Measurements from ENCODE around the gene NAV1.
"Not testable (repeated sequence)": the region's sequence is repeated elsewhere in the genome, so short reads cannot be mapped to it uniquely, and the experiment has no call there.

The NAV1 gene

DNA sequence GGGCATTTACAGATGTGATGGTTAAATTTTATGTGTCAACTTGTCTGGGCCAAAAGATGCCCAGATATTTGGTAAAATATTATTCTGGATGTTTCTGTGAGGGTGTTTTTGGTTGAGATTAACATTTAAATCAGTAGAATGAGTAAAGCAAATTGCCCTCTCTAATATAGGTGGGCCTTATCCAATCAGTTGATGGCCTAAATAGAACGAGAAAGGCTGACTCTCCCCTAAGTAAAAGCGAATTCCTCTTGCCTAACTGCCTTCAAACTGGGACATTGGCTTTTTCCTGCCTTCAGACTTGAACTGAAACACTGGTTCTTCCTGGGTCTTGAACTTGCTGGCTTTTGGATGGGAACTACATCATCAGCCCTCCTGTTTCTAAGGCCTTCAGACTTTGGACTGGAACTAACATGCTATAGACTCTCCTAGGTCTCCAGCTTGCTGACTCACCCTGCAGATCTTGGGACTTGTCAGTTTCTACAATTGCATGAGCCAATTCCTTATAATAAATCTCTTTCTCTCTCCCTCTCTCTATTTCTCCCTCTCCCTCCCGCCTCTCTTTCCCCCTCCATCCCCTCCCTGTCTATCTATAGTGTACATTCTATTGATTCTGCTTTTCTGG, 10.2 kb upstream of the NAV1 start:
- no peak for DNase-seq (ENCODE audit: low spot score)

DNA sequence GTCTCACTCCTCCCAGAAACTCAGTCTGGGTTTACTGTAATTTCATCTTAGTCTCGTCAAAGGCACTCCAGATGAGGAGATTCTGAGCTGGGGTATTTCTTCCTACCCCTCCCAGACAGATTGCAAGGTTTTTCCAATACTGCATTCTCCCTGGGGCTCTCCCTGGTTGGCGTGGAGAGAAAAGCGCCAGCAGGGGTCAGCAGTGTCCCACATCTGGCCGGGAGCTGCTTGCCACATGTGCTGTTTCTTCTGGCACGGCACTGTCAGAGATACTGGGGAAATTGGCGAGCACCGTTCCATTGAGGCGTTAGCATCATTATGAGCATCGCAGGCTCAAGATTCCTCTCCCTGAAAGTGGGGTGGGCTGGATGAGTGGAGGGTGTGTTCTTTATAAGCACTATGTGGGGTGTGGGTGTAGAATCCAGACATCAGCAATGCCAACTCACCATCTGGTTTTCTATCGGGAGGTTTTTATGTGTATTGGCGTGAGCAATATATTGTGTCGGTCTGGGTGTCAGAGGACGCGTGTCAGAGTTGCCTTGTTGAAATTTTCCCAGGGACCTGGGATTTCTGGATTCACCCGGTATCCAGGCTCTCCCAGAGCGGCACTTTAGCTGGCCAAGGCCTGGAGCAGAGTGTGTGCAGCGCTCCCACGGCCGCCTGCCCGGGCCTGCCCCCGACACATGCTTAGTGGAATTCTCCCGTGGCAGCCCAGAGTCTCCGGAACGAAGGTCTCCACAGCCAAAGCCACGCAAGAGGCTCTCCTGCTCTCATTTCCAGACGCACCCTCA, 8.0 kb upstream of the NAV1 start:
- peak; percentile 94 for DNase-seq (ENCODE audit: low spot score)

DNA sequence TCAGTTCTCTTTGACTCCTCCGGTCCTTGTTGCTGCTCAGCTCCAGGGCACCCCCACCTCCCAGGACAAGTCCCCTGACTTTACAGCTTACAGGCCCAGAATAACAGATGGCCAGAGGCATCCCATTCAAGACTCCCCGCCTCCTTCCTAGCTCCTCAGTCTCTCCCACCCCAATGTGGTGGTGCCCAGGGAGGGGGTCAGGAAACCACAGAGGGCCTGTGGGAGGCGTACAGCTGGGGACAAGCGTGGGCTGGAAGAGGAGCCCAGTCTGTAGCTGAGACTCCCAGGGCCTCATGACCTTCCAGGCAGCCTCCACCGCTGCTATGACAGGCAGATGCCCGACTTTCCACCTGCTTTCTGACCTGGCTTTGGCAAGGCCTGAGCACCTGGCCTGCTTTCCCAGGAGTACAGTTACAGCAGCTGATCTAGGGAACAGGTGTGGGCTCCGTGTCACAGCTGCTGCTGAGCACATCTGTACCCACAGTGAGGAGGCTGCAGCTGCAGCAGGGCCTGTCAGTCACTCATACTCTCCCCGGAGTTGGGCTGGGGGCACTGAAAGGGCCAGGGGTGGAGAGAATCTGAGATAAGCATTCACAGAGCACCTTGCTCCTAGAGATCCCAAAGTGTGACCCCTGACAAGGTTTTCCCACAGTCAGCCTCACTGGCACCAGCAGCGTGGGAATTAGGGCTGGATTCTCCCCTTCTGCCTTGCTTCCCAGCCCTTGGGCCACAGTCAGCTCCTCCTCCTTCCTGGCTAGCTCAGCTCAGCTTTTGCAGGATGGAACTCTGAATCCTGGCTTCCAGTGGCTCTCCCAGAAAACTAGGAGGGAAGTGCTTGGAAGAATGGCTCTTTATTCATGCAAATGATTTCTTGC, 7.1 kb upstream of the NAV1 start:
- DNase-seq (ENCODE audit: low spot score), result peak; percentile 82

DNA sequence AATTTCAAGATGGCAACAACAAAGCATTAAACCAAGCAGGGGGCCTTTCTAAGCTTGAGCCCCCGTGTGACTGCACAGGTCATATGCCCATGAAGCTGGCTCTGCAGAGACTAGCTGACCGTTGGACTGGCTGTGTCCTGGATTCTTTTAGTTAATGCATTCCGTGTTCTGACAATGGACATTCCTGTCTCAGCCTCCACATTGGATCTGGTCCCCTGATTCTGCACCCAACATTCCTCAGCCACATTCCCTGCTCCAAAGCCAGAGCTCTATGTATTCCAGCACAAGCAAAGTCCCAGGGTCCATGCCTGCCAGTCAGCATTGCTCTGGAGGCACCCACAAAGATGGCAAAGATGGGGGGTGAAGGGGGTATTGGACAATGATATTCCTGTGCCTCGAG, 5.1 kb upstream of the NAV1 start:
- DNase-seq (ENCODE audit: low spot score), result no peak

DNA sequence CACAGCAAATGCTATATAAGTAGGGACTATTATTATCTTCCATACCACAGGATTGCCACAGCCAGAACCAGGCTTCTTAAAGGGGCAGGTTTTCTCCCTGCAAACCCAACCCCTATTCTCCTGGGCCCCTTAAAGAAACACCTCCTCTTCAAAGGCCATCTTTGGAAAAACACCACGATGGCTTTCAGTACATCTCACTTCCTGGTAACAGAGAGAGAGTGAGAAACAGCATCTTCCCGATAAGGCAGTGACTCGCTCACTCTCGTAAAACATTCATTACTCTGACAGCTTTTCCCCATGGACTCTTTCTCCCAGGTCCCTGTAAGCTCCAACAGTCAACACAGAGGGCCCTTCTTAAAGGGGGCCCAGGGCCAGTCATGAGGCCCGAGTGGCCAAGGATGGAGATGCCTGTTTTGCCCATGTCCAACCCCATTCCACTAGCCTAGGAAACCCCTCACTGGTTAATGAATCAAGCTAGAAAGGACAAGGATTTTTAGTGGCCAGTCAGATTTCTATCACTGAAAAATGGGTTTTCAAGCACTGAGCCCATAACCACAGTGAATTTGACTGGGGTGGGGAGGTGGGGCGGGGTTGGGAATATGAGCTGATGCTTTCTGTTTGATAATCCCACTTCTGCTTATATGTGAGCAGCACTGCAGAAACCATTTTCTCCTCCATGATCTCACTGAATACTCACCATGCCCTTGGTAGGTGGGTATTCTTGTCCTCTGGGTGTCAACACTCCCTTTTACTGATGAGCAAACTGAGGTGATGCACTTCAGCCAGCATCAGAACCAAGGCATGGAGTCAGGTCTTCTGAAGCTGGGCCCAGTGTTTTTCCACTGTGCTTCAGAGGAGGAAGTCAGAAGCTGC, 3.6 kb upstream of the NAV1 start:
- DNase-seq (ENCODE audit: low spot score), result no peak

DNA sequence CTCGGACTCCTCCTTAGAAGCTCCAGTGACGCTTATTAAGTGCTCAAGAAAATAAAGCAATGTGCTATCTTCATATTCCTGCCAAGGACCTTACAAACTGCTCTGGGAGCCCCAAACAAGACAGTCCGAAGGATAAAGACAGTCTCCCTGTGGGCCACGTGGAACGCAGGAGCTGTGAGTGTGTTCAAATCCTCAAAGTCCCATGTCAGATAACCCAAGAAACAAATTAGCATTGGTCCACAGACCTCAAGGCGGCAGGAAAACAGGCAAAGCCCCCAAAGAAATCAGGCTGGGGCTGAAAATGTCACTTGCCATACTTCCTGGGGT, 3.0 kb upstream of the NAV1 start:
- DNase-seq (ENCODE audit: low spot score), result no peak

DNA sequence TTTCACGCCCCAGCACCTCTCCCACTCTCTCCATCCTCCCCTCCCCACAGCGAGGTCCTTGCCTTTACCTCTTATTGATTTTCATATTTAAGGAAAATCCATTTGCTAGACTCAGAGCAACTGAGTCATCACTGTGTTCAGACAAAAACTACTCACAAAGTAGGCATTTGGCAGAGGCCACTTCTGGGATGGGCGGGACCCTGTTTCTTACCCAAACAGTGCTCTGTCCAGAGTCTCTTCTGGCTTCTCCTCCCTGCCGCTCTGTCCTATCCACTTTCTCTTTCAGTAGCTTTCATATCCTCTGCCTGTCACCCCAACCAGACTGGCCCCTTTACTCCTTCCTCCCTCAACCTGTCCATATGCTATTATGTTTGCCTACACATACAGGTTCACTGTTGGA, 2.4 kb upstream of the NAV1 start:
- no peak for DNase-seq (ENCODE audit: low spot score)

DNA sequence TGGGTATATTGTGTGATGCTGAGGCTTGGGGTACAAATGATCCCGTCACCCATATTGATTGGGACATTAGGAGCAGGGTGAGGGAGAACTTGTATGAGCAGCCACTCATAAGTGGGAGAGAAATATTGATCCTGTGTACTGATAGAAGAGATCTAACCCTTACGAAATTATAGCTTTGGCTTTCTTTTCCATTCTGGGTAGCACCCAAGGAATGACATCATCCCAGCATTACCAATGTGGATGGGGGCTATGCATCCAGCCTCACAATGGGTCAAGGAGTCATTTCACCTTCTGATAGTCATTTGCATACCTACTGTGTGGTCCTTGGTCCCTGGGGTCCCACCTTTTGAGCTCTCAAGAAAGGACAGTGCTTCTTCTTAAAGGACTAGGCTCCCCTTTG, 1.9 kb upstream of the NAV1 start:
- no peak for DNase-seq (ENCODE audit: low spot score)

DNA sequence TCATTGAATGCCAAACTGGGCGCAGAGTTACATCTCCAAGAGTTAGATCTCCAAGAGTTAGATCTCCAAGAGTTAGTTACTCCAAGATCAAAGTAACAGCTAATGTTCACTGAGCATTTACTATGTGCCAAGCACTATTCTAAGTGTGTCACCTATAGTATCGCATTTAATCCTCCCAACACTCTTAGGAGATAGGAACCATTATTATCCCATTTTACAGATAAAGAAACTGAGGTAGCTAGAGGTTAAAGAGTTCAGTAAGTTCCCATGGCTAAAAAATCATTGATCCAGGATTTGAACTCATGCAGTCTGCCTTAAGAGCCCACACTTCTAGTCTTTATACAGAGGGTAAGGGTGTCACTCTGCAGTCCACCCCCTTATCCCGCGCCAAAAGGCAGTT, 1.5 kb upstream of the NAV1 start:
- no peak for DNase-seq (ENCODE audit: low spot score)

DNA sequence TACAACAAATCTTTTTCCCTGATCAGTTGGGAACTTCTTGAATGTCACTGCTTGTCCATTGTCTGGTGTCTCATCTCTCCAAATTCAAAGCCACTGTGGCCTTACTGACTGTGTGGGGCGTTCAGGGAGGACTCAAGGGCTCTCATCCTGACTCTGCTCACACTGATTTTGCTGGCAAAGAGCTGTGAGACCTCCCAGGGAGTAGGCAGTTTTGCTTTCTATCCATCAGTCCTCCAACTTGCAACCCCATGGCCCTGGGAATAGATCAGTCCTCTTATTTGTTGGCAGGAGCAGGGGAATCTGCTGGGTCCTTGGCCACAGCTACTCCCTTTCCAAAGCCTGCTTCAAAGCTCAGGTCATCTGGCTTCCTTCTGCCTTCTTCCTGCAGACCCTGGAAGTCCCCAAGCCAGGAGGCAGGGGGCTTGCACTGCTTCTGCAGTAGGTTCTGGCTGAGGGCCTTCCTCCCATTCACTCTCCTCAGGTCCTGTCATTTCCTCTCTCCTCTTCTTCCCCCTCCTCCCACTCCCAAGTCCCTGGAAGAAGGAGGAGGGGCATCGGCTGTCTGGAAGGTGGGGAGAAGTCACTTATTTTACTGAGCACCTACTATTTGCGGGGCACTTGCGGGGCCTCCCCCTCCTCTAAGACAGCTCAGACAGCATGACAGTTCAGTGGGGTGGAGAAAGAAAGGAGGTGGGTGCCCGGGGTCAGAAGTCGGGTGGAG, 876 bp upstream of the NAV1 start:
- DNase-seq (ENCODE audit: low spot score), result no peak

DNA sequence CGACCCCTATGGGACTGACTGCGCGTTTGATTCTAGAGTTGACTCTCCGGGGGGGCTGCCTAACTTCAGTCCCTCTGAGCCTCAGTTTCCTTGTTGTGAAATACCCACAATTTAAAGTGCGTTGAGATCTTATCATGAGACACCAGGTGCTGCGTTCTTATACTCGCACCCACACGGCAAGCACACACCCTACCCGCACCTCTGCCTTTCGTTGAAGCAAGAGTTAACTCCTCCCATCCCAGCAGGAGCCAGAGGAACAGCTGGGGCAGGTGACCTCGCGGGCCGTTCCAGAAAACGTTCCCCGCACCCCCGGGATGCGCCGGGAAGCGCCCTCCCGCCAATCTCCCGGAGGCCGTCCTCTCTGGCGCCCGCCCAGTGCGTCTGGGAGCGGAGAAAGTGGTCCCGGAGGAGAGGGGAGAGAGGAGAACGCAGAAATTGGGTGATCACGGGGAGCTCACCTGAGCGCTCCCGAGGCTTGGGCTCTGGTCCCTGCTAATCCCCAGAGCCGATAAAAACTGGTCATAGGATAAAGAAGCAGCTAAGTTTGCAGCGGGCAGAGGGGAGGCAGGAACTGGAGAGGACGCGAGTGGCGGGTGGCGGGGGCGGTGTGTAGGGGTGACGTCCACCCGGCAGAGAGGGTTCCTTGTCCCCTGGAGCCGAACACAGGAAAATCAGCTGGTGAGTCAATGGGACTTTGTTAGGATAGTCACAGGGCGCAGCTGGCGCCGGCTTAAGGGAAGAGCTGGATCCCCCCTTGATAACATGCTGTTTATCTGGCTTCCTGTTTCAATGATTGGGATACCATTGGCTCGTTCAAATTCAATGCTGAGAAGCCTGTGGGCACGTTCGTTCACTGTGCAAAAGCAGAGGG, 869 bp downstream of the NAV1 start:
- no peak for DNase-seq (ENCODE audit: low spot score)

DNA sequence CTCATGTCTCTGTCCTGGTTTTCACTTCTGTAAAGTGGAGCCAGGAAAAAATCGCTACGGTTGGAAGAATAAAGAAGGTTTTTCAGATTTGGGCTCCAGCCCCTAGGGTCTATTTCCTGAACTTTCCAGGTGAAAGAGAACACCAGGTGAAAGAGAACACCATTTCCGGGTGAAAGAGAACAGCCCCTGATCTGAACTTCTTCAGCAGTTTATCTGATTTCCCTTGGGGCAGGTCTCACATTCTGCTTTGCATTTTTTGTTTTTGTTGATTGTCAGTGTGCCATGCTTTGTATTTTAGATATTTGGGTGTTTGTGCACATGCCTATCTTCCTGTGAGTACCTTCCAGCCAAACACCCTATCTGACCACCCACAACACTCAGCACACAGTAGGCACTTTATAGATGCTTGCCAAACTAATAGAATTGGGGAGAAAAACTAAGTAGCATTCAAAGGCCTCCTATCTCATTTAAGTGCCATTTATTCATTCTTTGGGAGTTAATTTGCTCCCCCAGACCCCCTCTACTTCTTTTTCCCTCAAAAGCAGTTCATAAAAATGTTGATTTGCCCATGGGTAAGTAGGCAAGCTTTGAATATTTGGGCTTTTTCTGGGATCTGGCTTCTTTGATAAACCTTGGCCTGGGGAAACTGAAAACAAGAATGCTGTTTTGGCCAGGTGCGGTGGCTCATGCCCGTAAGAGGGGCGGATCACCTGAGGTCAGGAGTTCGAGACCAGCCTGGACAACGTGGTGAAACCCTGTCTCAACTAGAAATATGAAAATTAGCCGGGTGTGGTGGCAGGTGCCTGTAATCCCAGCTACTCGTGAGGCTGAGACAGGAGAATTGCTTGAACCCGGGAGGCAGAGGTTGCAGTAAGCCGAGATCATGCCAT, 2.2 kb downstream of the NAV1 start:
- DNase-seq (ENCODE audit: low spot score), result no peak

DNA sequence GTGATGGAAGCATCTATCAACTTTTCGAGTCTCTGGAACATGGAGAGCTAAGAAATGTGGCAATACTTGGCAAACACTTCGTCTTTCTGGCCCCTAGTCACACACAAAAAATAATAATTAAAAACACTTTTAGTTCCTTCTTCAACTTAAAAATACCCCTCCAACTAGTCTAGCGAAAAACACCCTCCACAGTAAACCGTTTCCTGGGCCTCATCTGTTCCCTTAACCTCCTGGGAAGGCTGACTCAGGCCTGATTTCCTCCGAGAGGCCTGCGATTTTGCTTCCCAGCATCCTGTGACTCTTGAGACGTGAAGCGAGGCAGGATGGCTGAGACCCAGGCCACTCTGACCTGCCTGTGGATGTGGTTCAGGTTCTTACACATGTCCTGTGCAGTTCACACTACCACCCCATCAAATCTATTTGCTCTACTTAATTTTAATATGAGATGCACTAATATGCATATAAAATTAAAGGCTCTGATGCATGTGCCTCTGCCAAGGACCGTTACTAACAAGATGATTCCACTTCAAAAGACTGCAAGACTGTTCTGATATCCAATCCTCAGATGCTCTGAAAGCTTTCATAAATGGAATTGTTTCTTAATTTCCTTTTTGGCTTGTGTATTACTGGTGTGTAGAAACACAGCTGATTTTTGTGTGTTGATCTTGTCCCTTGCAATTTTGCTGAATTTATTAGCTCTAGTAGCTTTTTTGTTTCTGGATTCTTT, 3.5 kb downstream of the NAV1 start:
- no peak for DNase-seq (ENCODE audit: low spot score)

DNA sequence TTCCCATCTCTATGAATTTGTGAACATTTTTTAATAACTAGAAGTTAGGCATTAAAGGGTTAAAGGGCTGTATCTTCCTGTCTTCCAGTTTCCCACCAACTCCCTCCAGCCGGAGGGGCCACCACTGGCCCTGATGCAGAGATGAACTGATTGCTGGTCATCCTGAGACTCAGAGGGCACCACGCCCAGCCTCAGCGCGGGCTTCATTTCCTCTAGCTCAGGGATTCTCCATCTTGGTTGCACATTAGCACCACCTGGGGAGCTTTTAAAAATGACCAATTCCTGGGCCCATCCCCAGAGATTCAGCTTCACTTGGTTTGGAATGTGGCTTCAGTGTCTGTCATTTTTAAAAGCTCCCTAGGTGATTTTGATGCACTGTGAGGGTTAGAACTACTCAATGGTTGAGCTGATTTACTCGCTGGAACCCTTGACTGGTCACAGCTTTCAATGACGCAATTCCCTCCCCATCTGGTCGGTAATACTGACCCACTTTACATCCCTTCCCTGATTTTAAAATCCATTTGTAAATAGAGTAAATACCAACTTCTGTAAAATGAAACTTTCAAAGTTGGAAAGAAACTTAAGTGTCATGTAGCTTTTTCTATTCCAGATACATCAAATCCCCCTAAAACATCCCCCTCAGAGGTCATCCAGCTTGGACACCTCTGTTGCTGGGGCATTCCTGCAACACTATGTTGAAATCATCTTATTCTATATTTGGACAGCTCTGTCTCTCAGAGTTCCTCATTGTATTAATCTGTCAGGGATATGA, 5.1 kb downstream of the NAV1 start:
- DNase-seq (ENCODE audit: low spot score), result no peak

DNA sequence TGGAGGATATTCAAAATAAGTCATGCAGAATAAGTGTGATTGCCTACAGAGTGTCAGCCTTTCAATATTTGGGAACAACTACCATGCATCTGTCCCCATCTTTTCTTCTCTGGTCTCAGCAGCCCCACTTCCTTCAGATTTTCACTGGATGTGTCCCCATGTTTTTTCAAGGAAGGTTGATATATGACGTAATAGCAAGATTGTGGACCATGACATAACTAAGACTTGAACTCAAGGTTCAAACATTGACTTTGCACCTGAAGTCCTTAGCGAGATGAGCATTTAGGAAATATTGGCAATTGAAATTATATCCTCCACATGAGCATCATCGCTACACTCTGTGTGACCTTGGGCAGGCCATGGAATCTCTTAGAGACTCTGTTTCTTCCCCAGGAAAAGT, 5.8 kb downstream of the NAV1 start:
- no peak for DNase-seq (ENCODE audit: low spot score)

DNA sequence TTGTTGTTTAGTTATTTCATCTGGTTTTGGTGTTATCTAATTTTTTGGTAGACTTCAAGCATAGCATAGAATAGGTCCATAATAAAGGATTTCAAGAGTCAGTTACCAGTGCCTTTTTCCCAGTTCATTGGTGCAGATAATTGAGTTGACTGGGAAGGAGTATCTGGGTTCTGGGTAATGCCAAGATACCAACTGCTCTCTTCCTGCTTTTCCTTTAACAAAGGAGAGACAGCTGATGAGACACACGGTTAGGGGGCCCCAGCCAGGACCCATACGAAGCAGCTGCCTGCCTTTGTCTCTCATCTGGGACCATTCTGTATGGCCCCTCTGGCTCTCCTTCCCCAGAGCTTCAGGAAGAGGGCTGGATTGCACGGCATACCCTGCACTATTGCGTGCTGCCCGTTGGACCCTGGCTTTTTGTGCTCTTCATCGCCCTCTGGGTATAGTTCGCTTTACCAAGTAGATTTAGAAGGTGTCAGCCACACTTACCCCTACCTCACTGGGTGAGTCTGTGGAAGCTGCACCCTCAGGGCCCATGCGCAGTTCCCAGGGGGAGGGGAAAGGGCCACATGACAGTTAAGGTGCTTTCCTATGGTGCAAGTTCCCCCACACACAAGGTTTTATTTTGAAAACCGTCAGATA, 7.0 kb downstream of the NAV1 start:
- no peak for DNase-seq (ENCODE audit: low spot score)

DNA sequence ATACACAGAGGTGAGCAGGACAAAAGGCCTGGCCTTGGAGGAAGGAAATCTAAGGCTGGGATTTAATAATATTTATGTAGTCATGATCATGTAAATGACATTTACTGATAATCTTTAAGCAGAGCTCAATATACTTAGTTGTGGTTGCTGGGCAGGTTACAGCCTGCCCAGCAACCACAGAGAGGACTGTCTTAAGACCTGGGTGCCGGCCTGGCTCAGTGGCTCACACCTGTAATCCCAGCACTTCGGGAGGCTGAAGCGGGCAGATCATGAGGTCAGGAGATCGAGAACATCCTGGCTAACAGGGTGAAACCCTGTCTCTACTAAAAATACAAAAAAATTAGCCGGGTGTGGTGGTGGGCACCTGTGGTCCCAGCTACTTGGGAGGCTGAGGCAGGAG, 10.6 kb downstream of the NAV1 start:
- not testable (repeated sequence) for DNase-seq (ENCODE audit: low spot score)
